Measurements from ENCODE around the gene WDR64. TPM values are rescaled to one million over a fixed set of nuclear protein-coding genes. Genes with fewer than 3 reads are reported as not detected.

Gene WDR64
- total and polyA plus RNA-seq, 2 of the 4 experiments (the other 2 are of a cell fraction), result not detected

- H3K79me1 ChIP-seq (ENCODE audit: low read depth in 1 of 2, low read length in 2 of 2), result no peaks in the 10 kb centered on the region
- CTCF ChIA-PET, result no interaction called here
- no peak overlapping the region for H3K4me2 ChIP-seq (ENCODE audit: low read depth, low read length)
- WGBS, 2 experiments (ENCODE audit: extremely low coverage in 2 of 2, insufficient read length in 1 of 2), result no CpG with 5 or more reads among the region's 6 CpGs
- H3K9ac ChIP-seq (ENCODE audit: low read depth, low read length), result no peak overlapping the region
- H3K4ac ChIP-seq (ENCODE audit: low read depth, low read length), result no peak overlapping the region
- no peak overlapping the region for H2AFZ ChIP-seq (replicated peaks; ENCODE audit: low read length, poor library complexity)
- no peak for ATAC-seq (ENCODE audit: low read depth)
- H2BK20ac ChIP-seq (ENCODE audit: low read depth, low read length), result no peak overlapping the region
- no peaks in the 10 kb centered on the region for H3K27me3 ChIP-seq (ENCODE audit: control insufficient read depth, insufficient read depth, low read length)
- TF ChIP-seq RFX5 (IDR thresholded peaks at IDR 0.05; ENCODE audit: low read depth, low read length) (no peak), BHLHE40 (IDR thresholded peaks at IDR 0.05; ENCODE audit: low read depth, low read length) (no peak), MAZ (IDR thresholded peaks at IDR 0.05; ENCODE audit: borderline replicate concordance, low read depth, low read length) (no peak), MAFK (IDR thresholded peaks at IDR 0.05; ENCODE audit: low read depth, low read length) (no peak), ELK1 (IDR thresholded peaks at IDR 0.05; ENCODE audit: borderline replicate concordance, low read depth, low read length) (no peak), FOS (IDR thresholded peaks at IDR 0.05; ENCODE audit: low read depth, low read length) (no peak), CHD1 (IDR thresholded peaks at IDR 0.05; ENCODE audit: low read depth, low read length) (no peak), CTCF (conservative IDR thresholded peaks at IDR 0.05; ENCODE audit: low read depth, low read length) (no peak), RCOR1 (IDR thresholded peaks at IDR 0.05; ENCODE audit: insufficient replicate concordance, low read length) (no peak), MXI1 (IDR thresholded peaks at IDR 0.05; ENCODE audit: borderline replicate concordance, low read depth, low read length) (no peak), SMC3 (IDR thresholded peaks at IDR 0.05; ENCODE audit: low read depth, low read length) (no peak)
- no peak overlapping the region for H4K8ac ChIP-seq (ENCODE audit: low read depth in 2 of 2, low read length in 2 of 2)
- no peak overlapping the region for H3K27ac ChIP-seq (ENCODE audit: insufficient read depth, low read length)
- no peak overlapping the region for H3K4me3 ChIP-seq (ENCODE audit: insufficient read depth, low read depth, low read length)
- no peak overlapping the region for H2AK5ac ChIP-seq (ENCODE audit: low read depth, low read length)
- no peak overlapping the region for H4K5ac ChIP-seq (ENCODE audit: low read depth, low read length)
- H3K18ac ChIP-seq (ENCODE audit: low read depth, low read length), result no peak overlapping the region
- BruUV-seq (replicated peaks), result no TSS peak
- no peaks in the 10 kb centered on the region for H4K20me1 ChIP-seq (ENCODE audit: insufficient read depth, low read length)
- no peak overlapping the region for H2BK15ac ChIP-seq (ENCODE audit: low read depth, low read length)
- H2BK5ac ChIP-seq (ENCODE audit: low read depth, low read length, poor library complexity, severe bottlenecking), result no peak overlapping the region
- H3K4me1 ChIP-seq (ENCODE audit: control insufficient read depth, insufficient read depth, low read length), result no peaks in the 10 kb centered on the region
- POLR2A ChIA-PET (ENCODE audit: unreplicated experiment), result no interaction called here
- H3K23ac ChIP-seq (ENCODE audit: low read depth, low read length), result no peak overlapping the region
- in situ Hi-C loops (cut with MboI; ENCODE audit: low sequenced_read_pairs) (no loop called here), intact Hi-C loops (cut with micrococcal nuclease) (loop anchor here (5.0 kb wide), 1 partner anchor 50 kb away; no protein-coding TSS in a partner anchor), dilution Hi-C loops (cut with HindIII; ENCODE audit: low sequenced_read_pairs, unreplicated experiment) (no loop called here)
- no peak overlapping the region for H2BK120ac ChIP-seq (ENCODE audit: low read depth, low read length)
- H3K56ac ChIP-seq (ENCODE audit: extremely low read depth, insufficient read depth, low read length), result no peak overlapping the region
- no peak overlapping the region for H2AK9ac ChIP-seq (replicated peaks; ENCODE audit: low read depth, low read length, poor library complexity)
- H3K36me3 ChIP-seq (ENCODE audit: control insufficient read depth, insufficient read depth, low read length), result no peaks in the 10 kb centered on the region
- H3K14ac ChIP-seq (replicated peaks; ENCODE audit: low read depth, low read length), result no peak overlapping the region
- DNase-seq, result no peak
- H3K9me1 ChIP-seq (ENCODE audit: insufficient read depth, low read length), result no peaks in the 10 kb centered on the region
- H4K91ac ChIP-seq (ENCODE audit: insufficient read depth, low read depth, low read length), result no peak overlapping the region
- H3K9me3 ChIP-seq (ENCODE audit: control insufficient read depth, insufficient read depth, low read length), result no peaks in the 10 kb centered on the region
Observed at GRCh38 chr1:241716915-241717656, 65.0 kb downstream of the WDR64 start.
